ENCODE results near the gene RAD9A.

Gene RAD9A

DNA sequence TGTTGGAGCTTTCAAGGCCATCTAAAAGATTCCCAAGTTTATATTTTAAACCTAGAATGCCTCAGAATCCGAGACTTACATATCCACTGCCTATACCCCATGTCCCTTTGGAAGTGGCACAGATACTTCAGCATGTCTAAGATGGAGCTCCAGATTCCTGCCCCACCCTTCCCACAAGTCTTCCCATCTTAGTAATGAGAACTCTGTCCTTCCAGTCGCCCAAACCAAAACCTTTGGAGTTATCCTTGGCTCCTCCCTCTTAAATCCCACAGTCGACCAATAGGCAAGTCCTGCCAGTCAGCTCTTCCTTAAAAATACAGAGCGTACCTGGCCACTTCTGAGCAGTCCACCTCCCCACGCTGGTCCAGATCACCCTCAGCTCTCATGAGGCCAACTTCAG lies 42.8 kb upstream of the RAD9A start:
- ChIA-PET POLR2A (no interaction called here), CTCF (interaction anchor here (0.7 to 37.4 kb wide), 8 partner anchors 9 to 273 kb away, joined by 3 to 1573 read pairs (median 24); partner anchors contain the start of genes CLCF1, PPP1CA, RAD9A and TBC1D10C)
- no peak for DNase-seq (ENCODE audit: extremely low spot score)
- TF ChIP-seq, protein P1, sequence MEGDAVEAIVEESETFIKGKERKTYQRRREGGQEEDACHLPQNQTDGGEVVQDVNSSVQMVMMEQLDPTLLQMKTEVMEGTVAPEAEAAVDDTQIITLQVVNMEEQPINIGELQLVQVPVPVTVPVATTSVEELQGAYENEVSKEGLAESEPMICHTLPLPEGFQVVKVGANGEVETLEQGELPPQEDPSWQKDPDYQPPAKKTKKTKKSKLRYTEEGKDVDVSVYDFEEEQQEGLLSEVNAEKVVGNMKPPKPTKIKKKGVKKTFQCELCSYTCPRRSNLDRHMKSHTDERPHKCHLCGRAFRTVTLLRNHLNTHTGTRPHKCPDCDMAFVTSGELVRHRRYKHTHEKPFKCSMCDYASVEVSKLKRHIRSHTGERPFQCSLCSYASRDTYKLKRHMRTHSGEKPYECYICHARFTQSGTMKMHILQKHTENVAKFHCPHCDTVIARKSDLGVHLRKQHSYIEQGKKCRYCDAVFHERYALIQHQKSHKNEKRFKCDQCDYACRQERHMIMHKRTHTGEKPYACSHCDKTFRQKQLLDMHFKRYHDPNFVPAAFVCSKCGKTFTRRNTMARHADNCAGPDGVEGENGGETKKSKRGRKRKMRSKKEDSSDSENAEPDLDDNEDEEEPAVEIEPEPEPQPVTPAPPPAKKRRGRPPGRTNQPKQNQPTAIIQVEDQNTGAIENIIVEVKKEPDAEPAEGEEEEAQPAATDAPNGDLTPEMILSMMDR (IDR thresholded peaks at IDR 0.05; ENCODE audit: control extremely low read depth, extremely low read depth, low read depth, missing control alignments) = no peak

DNA sequence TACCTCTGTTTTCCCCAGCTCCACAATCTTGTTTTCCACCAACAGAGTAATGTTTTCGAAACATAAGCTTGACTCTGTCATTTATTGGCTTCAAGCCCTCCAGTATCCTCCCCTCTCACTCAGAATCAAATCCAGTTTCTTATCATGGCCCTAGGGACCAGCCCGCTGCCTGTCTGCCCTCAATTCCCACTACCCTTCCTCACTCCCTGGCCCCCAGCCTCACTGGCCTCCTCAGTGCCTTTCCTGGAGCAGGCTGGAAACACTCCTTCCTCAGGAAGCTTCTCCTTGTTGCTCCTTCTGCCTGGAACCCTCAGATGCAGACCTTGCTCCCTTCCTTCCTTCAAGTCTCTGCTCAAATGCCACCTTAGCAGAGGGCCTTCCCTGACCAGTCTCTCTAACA lies 42.3 kb upstream of the RAD9A start:
- CTCF ChIA-PET = interaction anchor here (0.7 to 37.4 kb wide), 8 partner anchors 10 to 274 kb away, joined by 3 to 1573 read pairs (median 24); partner anchors contain the start of genes CLCF1, PPP1CA, RAD9A and TBC1D10C
- DNase-seq (ENCODE audit: extremely low spot score) = no peak
- POLR2A ChIA-PET = no interaction called here
- TF ChIP-seq, protein P1 (IDR thresholded peaks at IDR 0.05; ENCODE audit: control extremely low read depth, extremely low read depth, low read depth, missing control alignments) = no peak

DNA sequence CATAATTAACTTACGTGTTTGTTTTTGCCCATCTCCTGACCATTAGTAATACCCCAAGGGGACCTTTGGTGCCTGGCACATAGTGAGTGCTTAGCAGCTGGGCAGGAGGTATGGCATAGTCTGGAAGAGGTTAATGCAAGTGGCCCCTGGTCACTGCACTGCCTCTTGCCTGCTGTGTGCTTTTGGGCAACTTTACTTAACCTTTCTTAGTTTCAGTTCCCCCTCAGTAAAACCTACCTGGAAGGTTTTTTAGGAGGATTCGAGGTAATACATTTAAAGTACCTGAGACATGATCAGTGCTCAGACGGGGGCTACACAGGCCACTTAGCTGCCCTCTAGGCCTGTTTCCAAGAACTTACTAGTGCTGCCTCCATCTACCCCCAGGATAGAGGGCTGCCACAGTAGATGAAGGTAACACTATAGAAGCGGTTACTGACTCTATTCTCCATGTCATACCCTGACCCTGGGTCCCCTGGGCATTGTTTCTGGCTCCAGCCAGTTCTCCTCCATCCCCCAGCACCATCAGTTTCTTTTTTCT lies 41.8 kb upstream of the RAD9A start:
- TF ChIP-seq, protein P1 (IDR thresholded peaks at IDR 0.05; ENCODE audit: control extremely low read depth, extremely low read depth, low read depth, missing control alignments) = no peak
- no peak for DNase-seq (ENCODE audit: extremely low spot score)
- ChIA-PET CTCF (interaction anchor here (1.4 to 37.4 kb wide), 7 partner anchors 10 to 161 kb away, joined by 3 to 1573 read pairs (median 45); partner anchors contain the start of genes CLCF1, PPP1CA, RAD9A and TBC1D10C), POLR2A (interaction anchor here (0.6 to 1.3 kb wide), 2 partner anchors 31 to 81 kb away, joined by 6 to 7 read pairs; no protein-coding TSS in a partner anchor)

DNA sequence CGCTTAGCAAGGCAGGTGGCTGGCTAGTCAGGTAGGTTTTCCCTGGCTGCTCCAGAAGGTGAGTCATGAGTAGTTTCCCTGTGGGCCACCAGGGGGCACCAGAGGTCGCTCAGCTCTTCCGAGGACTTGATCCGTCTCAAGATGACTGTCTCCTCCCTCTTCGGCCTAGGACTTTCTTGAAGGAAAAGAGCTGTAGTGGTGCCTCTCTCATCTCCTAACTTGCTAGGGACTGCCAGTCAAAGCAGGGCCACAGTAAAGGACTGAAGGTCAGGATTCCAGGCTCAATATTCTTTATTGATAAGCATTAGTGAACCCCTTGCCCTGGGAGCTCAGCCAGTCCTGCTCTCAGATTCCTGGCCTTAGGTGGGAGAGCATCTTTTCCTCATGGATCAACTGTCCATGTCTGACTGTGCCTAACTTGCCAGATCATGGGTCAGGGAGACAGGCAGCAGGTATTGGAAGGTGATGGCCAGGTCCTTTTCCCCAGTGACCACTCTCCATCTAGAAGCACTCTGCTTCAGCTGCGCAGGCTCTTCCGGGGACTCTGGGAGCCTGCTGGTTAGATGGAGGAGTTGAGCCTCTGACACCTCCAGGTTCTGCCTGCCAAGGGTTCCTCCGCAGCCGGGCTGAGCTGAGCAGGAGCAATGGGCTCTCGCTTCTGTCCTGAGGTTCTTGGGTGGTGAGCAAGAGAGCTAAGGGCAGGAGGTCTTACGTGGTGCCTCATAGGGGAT lies 40.3 kb upstream of the RAD9A start:
- POLR2A ChIA-PET = interaction anchor here (0.6 to 1.3 kb wide), 5 partner anchors 22 to 137 kb away, joined by 3 to 6 read pairs (median 4); no protein-coding TSS in a partner anchor
- DNase-seq (ENCODE audit: extremely low spot score) = peak; percentile 78
- TF ChIP-seq, protein P1 (IDR thresholded peaks at IDR 0.05; ENCODE audit: control extremely low read depth, extremely low read depth, low read depth, missing control alignments) = peak; percentile 94
- CTCF ChIA-PET = interaction anchor here (0.7 to 37.4 kb wide), 35 partner anchors 10 to 295 kb away, joined by 3 to 1573 read pairs (median 5); partner anchors contain the start of genes ANKRD13D, CABP4, CLCF1 and KDM2A

DNA sequence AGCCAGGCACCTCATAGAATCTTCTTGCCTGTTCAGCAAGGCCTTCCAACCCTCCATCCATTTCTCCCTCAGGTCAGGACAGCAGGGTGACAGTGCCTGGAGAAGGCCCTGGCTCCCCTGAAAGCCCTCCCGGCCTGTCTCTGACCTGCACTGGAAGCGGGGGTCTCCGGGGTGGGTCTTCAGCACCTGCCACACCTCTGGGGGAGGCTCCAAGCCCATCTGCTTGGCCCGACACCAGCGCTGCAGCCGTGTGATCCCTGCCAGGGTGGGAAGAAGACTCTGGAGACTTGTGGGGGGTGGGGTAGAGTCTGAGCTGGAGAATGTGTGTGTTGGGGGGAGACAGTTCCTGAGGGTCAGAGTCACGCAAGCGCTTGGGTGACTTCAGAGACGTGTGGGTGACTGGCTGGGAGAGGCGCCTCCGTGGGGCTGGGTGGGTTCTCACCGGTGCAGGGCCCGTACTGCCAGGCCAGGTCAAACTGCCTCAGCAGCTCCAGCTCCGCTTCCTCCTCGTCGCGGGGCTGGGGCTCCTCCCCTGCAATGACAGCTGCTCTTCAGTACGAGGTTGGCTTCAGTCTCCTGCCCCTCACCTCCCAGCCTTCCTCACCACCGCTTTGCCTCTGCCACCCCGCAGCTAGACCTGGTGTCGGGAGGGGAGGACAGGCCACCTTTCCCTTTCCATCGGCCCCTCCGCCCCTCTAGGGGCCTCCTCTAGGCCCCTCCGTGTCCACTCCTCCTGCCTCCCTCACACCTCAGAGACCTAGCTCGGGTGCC lies 39.1 kb upstream of the RAD9A start:
- POLR2A ChIA-PET = interaction anchor here (0.6 to 1.5 kb wide), 9 partner anchors 9 to 81 kb away, joined by 3 to 7 read pairs (median 4); partner anchors contain the start of gene PPP1CA
- TF ChIP-seq, protein P1 (IDR thresholded peaks at IDR 0.05; ENCODE audit: control extremely low read depth, extremely low read depth, low read depth, missing control alignments) = no peak
- CTCF ChIA-PET = interaction anchor here (1.0 to 37.4 kb wide), 13 partner anchors 8 to 262 kb away, joined by 3 to 1573 read pairs (median 4); partner anchors contain the start of genes CLCF1, CORO1B, GRK2 and KDM2A
- peak; percentile 62 for DNase-seq (ENCODE audit: extremely low spot score)

Data from GM10248 (cell line).